HG03066 (cell line): ENCODE data around the gene TMEM117.

ENCODE experiments used
- ATAC-seq: cut with Tn5 transposase; IDR thresholded peaks from one replicate; pipeline ENCODE4 v1.9.1; 2021; ENCODE audit warnings: low read depth; ENCODE audit not compliant: unreplicated experiment

Gene TMEM117

DNA sequence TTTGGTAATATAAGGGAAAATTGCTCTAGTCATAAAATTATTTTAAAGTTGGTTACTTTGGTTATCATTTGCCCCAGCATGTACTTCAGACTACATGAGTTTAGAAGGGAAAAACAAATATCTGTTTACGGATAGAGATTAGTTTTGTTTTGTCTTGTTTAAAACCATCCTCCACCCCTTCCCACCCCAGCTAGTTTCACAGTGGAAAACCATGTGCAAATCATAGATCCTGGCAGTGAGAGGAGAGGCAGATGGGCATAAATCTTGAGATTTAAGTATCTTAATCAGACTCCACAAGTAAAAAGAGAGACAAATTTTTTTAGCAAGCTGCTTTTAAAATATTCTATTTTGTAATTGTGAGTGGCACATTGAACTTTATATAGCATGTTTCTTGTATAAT, 424.7 kb downstream of the TMEM117 start:
- ATAC-seq: no peak

DNA sequence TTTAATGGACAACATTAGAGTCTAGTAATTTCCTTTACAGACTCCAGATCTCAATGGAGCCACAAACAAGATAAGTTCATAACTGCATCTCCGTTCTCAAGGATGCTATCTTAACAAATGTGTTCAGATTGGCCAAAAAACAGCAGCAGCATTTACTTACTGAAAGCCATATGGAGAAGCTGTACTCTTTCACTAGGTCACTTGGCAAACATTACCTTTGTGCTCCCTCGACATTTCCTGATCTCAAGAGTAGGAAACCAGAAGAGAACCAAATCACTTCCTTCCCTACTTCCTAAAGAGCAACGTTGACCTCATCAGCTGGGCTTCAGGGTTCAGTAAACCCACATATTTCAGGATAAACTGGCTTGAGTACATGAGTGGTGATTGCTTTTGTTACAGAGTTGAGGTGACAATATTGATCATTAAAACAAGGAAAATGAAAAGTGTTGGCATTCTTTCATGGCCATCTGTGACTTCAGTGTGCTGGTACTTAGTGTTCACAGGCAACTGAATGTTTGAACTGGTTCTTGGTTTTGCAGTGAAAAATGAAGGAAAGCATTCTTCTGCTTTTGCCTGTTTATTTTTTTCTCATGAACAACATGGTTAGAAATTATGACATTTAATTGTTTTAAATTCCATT, 449.6 kb downstream of the TMEM117 start:
- ATAC-seq: no peak

DNA sequence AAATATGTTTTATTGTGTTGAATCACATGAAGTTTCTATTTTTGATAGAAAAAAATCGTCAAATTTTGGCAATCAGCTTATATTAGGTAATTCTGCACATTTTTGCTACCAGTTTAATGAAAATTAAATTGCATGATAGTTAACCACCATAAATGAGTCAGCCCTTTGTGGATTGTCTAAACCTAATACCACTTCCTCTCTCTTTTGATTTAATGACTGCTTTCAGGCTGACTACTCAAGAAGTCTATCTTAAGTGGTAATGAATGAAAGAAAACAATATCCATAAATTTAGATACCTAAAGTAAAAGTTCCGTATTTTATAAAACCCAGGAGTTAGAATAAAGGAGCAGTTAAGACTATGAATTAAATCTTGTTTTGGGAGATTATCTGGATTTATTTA, 450.5 kb downstream of the TMEM117 start:
- ATAC-seq: peak; percentile 63

DNA sequence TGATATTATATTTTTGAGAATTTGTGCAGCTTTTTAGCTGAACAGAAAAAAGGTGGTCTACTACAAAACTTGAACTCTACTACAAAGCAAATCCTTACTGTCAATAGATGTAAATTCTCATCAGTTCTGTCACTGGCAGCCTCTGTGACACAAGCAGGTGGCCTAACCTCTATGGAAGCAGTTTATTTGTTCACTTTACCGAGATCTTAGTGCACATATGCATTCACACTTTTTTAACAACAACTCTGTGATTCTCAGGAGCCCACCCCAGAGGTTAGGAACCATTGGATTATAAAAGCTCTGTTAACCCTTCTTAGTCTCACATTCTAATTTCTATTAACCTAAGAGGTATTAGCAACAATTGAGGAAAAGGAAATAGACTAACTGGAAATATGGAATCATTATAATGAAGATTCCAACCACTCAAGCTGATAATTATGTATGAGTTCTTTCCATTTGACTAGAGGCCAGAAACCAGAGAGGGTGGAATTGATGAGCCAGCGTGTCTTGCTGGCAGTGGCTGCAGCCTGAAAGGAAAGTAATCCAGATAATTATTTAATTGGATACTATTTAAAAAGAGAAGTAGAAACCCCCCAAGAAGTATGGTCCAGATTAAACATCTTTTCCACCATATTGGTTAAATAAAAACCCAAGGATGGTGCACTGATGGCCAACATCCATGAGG, 451.1 kb downstream of the TMEM117 start:
- no peak for ATAC-seq

DNA sequence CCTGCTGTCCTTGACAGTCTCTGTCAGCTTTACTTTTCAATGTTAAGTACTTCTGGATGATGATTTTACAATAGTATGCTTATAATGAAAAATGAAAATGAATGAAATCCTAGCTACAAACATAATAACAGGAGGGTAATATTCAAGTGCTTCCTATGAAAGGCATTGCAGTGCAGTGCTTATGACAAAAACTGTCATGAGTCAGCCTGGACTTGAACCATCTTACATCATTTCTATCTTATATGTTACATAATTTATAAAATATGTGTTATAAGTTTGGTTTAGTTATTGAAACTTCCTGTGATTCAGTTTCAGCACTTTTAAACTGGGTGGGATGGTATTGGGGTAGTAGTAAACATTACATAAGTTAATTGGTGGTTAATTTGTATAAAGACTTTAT, 451.7 kb downstream of the TMEM117 start:
- no peak for ATAC-seq

DNA sequence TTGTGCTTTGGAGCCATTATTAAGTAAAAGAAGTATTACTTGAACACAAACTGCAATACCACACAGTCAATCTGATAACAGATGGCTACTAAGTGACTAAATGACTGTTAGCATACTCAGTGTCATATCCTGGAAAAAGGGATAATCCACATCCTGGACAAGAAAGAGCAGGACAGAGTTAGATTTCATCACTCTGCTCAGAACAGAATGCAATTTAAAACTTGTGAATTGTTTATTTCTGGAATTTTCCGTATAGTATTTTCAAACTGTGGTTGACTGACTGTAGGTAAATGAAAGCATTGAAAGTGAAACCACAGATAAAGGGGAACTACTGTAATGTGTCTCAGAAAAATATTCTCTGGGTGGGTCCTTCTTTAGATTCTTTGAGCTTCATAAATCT, 458.8 kb downstream of the TMEM117 start:
- peak; percentile 90 for ATAC-seq

DNA sequence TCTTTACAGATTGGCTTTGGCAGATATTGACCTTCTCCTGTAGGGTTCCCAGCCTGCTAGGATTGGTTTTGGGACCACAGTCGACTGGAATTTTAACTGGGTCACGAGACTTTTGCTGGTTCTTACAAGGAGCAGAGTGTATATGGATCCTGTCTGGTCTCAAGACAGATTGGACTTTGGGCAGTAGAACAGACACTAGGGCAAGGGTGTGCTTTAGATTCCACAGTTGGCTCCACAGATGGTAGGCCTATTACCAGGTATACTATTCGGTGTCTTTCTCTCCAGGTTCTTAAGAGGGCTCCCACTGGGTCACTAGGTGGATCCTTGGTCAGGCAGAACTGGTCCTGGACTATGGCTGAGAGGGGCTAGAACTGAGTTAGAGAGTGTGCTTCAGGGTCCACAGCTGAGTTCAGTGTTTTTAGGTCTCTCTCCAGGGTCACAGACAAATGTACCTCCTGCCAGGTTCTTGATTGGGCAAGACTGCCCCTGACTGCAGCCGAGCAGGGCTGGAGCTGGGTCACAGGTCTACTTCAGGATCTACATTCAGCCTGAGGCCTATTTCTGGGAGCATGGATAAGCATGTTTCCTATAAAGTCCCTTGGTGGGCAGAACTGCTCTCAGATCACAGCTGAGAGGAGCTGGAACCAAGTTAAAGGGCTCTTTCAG, 460.2 kb downstream of the TMEM117 start:
- no peak for ATAC-seq

DNA sequence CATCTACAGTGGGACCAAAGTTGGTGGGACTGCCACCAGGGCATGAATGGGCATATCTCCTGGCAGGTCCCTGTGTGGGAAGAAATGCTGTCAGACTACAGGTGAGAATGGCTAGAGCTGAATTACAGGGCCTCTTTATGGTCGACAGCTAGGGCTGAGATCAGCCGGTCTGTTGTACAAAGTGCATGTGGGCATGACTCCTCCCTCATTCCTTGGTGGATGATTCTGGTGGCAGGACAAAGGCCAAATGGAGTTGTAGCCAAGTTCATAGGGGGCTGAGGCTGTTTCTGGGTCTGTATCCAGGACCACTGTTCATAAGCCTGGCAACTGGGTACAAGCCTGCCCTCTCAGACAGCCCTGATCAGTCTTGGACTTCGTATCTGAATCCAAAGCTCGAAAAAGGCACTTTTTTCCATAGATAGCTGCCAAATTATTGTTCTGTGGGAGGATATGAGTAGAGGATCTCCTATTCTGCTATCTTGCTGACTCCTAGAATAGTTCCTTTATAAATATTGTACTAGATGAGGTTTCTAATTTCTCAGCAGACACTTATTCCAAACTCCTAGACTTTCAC, 460.8 kb downstream of the TMEM117 start:
- no peak for ATAC-seq

DNA sequence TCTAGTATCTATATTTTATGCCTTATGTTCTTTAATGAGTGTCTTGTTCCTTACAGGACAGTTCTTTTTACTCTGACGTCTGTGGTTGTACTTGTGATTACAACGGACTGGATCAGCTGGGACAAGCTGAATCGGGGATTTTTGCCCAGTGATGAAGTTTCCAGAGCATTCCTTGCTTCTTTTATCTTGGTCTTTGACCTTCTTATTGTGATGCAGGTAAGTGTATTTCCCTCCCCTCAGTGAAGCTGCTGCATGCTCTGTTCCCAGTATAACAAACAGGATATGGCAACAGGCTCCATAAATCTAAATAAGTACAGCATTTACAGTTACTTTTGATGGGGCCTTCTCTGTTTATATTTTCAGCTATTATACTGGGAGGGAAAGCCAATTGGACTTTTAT, 463.6 kb downstream of the TMEM117 start:
- ATAC-seq: no peak

DNA sequence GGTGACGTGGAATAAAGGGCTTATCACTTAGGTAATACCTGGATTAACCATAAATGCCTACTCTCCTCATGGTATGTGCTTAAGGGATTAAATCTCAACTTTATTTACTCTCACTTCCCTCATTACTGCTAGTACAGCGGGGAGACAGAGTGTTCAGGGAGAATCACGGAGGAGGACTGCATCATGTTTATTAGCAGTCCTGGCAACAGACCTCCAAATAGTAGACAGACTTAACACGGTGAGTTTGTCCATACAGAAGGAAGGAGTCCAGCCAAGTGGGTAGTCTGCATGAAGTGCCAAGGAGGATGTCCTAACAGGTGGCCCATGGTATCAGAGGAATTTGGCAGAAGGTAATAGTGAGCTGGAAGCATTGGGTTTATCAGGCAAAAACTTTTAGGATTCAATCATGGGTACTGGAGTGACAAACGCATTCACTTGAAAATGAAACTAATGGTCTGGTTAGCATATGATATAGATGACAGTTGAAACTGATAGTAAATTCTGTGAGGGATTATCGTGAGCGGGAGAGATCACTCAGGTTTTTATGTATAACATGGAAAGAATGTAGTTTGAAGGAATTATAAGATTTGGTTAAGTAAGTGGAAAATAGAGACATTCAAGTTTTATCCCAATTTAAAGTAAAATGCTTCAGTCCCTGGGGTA, 471.8 kb downstream of the TMEM117 start:
- ATAC-seq: peak; percentile 63

DNA sequence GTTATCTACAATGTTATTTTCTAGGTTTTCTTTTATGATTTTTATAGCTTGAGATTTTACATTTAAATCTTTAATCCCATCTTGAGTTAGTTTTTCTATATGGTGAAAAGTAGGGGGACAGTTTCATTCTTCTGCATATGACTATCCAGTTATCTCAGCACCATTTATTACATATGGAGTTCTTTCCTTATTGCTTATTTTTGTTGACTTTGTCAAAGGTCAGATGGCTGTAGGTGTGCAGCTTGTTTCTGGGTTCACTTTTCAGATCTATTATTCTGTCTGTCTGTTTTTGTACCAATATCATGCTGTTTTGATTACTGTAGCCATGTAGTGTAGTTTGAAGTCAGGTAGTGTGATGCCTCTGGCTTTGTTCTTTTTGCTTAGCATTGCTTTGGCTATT, 477.3 kb downstream of the TMEM117 start:
- no peak for ATAC-seq

DNA sequence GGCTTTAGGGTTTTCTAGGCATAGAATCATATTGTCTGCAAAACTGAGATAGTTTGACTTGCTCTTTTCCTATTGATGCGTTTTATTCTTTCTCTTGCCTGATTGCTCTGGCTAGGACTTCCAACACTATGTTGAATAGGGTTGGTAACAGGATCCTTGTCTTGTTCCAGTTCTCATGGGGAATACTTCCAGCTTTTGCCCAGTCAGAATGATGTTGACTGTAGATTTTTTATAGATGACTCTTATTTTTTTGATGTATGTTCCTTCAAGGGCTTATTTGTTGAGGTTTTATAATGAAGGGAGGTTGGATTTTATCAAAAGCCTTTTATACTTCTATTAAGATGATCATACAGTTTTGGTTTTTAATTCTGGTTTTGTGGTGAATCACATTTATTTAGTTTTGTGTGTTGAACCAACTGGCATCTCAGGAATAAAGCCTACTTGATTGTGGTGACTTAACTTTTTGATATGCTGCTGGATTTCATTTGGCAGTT, 478.2 kb downstream of the TMEM117 start:
- ATAC-seq: no peak

DNA sequence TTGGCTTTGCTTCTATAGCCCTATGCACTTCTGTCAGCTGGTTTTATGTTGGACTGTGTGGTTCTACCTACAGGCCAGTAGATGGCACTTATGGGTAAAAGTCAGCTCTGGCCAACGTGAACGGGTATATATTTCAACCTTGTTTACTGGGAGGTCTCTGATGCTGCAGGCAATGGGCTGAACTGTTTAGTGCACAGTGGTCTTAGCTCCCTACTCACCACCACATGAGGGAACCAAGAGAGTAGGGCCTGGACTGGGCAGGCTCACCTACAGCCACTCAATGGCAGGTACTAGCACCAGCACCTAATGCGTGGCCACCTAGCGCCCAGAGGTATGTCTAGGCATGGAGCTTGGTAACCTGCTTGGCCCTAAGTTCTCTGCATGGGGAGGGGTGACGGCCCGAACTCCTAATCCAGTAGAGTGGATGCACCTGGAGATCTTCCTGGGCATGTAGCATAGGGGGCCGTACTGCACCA, 481.8 kb downstream of the TMEM117 start:
- ATAC-seq: peak; percentile 87

DNA sequence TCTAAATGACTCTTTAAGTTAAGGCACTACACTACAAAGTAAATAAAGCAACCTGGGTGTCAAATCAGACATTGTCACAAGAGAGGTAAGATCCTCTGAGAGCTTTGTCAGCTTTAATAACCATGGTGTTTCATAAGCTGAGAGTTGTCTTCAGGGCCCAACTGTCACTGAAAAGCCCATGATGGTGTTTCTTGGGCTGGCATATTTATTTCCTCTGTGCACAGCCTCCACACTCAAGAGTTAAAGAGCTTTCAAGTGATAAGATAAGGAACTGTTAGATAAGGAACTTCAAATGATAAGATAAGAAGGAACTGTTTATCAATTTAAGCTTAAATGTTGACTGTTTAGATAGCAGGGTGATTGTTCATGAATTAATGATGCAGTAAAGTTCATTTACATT, 495.4 kb downstream of the TMEM117 start:
- ATAC-seq: no peak

DNA sequence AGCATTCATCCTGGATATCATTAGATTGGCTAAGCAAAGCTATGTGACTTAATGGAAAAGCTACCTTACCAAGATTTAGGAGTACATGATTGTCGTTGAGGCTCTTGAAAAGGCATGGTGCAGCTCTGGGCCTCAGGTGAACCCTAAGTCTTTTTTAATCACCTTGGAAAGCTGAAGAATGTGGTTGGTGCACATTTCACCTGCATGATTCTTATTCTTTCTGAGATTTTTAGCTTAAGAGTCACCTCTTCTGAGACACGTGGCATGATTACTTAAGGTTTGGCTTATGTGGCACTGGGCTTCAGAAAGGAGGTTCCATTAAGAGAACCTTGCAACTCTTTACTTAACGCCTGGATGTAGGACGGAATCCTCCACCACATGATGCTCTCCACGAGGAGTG, 498.5 kb downstream of the TMEM117 start:
- no peak for ATAC-seq

DNA sequence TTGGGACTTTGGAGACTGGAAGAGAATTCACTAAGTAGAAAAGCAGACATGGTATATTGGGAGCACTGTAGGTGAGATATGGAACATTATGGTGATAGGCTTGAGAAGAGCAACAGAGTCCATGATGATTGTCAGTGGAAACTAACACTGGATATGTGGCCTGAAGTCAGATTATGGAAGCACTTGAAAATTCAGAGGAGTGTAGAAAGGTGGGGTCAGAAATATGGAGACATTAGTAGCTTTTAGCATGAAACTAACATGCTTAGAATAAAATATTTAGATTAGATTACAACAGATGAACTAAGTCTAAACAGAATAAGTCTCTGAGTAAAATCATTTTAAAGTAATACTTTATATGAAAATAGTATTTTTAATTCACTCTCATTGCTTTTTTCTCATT, 499.1 kb downstream of the TMEM117 start:
- ATAC-seq: no peak

DNA sequence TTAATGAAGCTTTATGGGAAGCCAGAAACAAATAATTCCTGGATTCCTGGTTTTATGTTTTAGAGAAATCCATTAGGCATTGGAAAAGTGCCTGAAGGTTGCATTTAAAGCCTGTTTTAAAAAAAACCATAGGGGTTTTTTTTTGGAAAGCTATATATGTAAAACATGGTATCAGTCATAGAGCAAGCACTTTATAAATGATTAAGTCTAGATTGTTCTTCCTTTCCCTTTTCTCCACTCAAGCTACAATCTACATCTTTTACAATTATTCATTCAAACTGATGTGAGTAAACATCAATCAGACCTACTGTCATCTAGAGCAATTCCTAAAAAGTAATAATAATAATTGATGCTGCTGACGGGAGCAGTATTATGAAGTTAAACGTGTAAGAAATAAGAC, 500.7 kb downstream of the TMEM117 start:
- ATAC-seq: no peak

DNA sequence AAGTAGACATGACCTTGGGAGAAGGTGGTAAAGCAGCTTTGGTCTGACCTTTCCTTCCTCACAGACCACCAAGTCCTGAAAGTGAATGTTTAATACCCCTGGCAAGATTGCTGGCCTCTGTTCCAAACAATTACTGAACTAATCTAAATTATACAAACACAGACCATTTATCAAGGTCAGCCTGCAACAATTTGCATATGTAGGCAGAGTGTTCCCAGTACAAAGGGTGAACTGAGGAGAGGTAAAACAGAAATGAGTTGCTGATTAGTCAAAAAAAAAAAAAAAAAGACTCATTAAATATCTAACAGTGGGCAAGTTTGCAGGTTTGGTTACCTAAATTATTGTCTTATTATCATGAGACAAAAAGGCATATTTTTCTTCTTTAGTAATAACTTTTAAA, 506.5 kb downstream of the TMEM117 start:
- no peak for ATAC-seq

DNA sequence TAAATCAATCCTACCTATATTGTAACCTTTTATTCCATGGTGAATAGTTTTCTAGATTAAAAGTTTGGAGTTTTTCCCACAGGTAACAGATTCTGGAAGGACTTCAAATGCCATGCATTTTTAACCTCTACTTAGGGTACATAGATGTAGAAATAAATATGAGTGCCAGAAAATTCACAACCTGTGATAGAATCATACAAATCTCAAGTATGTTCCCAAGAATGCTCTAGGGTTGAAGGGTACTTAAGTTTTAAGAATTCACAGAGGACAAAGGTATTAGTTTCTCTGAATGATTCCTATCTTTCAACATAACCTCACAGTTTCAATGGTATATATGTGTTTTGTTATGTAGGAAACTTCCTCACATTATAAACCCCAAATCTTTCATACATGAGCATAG, 511.3 kb downstream of the TMEM117 start:
- ATAC-seq: no peak

DNA sequence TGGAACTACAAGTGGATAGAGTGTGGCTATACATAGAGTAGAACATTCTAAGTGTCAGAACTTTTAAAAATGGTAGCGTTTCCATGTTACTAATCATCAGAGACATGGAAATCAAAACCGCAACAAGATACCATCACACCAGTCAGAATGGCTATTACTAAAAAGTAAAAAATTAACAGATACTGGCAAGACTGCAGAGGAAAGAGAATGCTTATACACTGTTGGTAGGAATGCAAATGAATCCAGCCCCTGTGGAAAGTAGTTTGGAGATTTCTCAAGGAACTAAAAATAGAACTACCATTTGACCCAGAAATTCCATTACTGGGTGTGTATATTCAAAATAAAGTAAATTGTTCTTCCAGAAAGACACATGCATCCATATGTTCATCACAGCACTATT, 521.6 kb downstream of the TMEM117 start:
- no peak for ATAC-seq

DNA sequence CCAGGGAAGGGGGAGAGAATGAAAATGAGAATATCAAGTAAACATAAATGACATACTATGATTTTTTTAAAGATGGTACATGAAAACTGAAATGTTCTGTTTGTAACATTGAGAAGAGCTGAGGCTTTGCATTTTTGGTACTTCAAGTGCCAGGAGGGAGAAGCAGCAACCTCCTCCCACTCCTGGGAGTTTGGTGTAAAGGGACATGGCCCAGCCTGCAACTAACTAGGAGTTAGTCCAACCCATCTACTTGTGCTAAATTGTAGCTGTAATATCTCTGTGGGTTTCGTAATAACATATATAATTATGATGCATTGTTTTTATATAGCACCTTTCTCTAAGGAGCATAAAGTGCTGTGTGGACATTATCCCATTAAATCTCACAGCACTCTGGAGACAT, 522.8 kb downstream of the TMEM117 start:
- ATAC-seq: no peak
